Gastroesophageal sphincter (tissue), 3 donors: ENCODE data around the gene MT1M.

ENCODE experiments used
- CTCF ChIP-seq, 4 experiments: fragments of 200-600 bp in 2 of 4; fragments of 450-650 bp in 2 of 4; sonication (generic) in 1 of 4; IDR thresholded peaks; one replicate each; pipeline ENCODE4 v1.5.1; 2017 to 2019; ENCODE audit warnings: antibody characterized with exemption in 4 of 4, mild to moderate bottlenecking in 2 of 4, moderate library complexity in 2 of 4
- POLR2AphosphoS5 ChIP-seq: sonication (generic); formaldehyde crosslinking; IDR thresholded peaks from one replicate; pipeline ENCODE4 v1.6.1; 2017; ENCODE audit warnings: antibody characterized with exemption

- TF ChIP-seq CTCF (IDR thresholded peaks at IDR 0.05) (no peak), POLR2AphosphoS5 (no peak)
These were observed 19.1 kb downstream of the MT1M start, which contains the start of gene MT1B for GRCh38 chr16:56651586-56651985.
